CD4-positive, alpha-beta T cell treated with Interleukin-2 at 100 ng/mL for 4 hours (primary cell): Measurements from ENCODE around the gene CELSR2.

Experiments used
- DNase-seq: peaks from one replicate; pipeline ENCODE4 v3.0.0-alpha.2; 2020; ENCODE audit warnings: low spot score

The CELSR2 gene

DNA sequence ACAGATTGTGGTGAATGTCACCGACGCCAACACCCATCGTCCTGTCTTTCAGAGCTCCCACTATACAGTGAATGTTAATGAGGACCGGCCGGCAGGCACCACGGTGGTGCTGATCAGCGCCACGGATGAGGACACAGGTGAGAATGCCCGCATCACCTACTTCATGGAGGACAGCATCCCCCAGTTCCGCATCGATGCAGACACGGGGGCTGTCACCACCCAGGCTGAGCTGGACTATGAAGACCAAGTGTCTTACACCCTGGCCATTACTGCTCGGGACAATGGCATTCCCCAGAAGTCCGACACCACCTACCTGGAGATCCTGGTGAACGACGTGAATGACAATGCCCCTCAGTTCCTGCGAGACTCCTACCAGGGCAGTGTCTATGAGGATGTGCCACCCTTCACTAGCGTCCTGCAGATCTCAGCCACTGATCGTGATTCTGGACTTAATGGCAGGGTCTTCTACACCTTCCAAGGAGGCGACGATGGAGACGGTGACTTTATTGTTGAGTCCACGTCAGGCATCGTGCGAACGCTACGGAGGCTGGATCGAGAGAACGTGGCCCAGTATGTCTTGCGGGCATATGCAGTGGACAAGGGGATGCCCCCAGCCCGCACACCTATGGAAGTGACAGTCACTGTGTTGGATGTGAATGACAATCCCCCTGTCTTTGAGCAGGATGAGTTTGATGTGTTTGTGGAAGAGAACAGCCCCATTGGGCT lies 3.0 kb downstream of the CELSR2 start:
- DNase-seq: no peak

DNA sequence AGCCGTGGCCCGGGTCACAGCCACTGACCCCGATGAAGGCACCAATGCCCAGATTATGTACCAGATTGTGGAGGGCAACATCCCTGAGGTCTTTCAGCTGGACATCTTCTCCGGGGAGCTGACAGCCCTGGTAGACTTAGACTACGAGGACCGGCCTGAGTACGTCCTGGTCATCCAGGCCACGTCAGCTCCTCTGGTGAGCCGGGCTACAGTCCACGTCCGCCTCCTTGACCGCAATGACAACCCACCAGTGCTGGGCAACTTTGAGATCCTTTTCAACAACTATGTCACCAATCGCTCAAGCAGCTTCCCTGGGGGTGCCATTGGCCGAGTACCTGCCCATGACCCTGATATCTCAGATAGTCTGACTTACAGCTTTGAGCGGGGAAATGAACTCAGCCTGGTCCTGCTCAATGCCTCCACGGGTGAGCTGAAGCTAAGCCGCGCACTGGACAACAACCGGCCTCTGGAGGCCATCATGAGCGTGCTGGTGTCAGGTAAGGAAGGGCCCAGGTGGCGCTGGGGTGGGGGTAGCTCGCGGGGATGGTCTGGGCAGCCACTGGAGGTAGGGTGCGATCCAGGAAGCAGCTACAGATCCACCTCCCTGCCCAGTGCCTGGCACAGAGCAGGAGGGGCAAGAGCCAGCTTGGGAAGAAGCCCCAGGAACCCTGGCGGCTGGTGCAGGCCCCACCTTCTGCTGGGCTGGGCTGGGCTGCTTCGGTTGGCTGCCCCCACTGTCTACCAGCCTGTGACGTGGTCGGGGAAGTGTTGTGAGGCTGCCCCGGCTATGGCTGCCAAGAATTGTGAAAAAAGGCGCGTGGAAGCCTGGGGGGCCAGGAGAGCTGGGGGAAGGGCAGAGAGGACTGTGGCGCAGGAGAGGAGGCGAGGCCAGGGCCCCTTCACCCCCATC lies 3.8 kb downstream of the CELSR2 start:
- DNase-seq: no peak

DNA sequence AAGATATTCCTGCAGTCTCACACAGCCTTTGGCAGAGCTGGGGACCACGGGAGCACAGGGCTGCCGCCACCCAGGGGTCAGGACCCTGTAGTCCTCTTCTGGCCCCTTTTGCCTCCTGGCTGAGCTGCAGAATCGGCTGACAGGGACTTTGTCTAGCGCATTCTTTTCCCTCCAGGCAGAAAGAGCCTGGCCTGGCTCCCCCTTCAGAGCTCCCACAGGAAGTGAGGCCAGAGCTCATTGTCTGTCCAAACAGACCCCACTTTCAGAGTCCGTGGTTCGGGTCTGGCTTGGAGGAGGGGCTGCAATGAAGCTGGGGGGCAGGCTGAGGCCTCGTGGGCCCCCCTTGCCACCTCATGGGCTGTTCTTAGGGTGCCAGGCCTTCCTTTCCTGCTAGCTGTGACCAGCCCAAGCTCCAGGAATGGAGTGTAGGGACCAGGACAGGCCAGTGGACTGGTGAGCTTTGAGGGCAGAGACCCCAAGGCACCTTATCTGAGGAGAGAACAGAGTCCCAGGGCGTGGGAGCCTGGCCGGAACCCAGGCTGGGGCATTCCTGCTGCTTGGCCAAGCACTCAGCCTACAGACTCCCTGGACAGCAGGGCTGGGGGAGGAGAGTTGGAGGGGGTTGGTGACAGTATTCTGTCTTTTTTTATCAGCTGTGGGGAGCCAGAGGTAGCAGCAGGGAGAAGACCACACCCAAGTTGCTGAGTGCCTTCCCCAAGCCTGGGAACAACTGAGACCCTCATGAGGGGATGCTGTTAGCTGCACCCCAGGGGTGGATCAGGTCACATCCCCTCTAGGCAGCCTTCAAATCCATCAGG lies 4.7 kb downstream of the CELSR2 start:
- DNase-seq: no peak

- no peak for DNase-seq
Observed at GRCh38 chr1:109254621-109255096, 5.3 kb downstream of the CELSR2 start.

GRCh38 chr1:109255097-109255651 lies 5.8 kb downstream of the CELSR2 start:
- DNase-seq: no peak

- DNase-seq: no peak
Observed at GRCh38 chr1:109255678-109256077, 6.3 kb downstream of the CELSR2 start.

DNA sequence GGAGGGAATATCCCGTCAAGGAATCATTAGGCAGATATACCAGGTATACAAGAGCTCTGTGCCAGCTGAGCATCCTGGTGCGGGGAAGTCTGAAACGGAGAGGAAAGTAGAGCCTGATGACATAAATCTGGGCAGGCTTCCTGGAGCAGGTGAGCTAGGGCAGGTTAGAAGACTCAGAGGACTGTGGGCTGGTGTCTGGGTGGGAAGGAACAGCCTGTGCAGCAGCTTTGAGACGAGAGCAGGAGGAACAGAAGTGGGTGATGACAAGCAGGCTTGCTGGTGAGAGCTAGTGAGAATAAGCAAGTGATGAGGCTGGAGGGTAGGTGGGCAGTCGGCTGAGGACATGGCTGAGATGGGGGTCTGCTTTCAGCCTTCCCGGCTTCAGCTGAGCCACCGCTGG lies 6.7 kb downstream of the CELSR2 start:
- DNase-seq: no peak

- DNase-seq: no peak
Observed at GRCh38 chr1:109256971-109257681, 7.8 kb downstream of the CELSR2 start.

- DNase-seq: no peak
Observed at GRCh38 chr1:109257682-109258421, 8.5 kb downstream of the CELSR2 start.

DNA sequence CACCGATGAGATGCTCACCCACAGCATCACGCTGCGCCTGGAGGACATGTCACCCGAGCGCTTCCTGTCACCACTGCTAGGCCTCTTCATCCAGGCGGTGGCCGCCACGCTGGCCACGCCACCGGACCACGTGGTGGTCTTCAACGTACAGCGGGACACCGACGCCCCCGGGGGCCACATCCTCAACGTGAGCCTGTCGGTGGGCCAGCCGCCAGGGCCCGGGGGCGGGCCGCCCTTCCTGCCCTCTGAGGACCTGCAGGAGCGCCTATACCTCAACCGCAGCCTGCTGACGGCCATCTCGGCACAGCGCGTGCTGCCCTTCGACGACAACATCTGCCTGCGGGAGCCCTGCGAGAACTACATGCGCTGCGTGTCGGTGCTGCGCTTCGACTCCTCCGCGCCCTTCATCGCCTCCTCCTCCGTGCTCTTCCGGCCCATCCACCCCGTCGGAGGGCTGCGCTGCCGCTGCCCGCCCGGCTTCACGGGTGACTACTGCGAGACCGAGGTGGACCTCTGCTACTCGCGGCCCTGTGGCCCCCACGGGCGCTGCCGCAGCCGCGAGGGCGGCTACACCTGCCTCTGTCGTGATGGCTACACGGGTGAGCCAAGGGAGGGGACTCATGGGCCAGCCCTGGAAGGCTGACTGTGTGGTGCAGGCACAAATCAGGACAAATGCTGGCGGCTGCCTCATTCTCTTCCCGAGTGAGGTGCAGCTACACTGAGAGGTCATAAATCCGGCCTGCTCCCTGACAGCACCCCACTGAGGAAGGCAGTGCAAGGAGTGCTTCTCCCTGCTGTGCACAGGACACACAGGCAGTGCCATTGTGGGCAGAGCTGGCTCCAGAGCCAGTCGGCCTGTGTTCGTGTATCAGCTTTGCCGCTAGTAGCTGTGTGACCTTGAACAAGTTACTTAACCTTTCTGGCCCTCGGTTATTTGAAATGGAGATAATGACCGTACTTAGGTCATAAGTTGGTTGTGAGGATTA lies 9.4 kb downstream of the CELSR2 start:
- no peak for DNase-seq

- no peak for DNase-seq
Observed at GRCh38 chr1:109259674-109260557, 10.6 kb downstream of the CELSR2 start.

GRCh38 chr1:109261006-109261405 lies 11.7 kb downstream of the CELSR2 start:
- DNase-seq: no peak

DNA sequence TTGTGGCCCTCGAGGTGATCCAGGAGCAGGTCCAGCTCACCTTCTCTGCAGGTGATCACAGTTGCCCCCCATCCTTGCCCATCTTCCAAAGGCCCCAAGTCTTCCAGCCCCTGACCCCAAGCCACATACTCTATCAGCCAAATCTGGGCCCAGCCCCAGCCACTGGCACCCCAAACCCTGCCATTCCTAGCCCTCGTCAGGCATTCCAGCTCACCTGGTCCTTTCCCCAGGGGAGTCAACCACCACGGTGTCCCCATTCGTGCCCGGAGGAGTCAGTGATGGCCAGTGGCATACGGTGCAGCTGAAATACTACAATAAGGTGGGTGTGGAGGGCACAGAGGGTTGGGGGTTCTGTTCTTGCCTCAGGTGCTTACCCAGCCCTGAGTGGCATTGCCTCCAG lies 12.2 kb downstream of the CELSR2 start:
- DNase-seq: no peak

DNA sequence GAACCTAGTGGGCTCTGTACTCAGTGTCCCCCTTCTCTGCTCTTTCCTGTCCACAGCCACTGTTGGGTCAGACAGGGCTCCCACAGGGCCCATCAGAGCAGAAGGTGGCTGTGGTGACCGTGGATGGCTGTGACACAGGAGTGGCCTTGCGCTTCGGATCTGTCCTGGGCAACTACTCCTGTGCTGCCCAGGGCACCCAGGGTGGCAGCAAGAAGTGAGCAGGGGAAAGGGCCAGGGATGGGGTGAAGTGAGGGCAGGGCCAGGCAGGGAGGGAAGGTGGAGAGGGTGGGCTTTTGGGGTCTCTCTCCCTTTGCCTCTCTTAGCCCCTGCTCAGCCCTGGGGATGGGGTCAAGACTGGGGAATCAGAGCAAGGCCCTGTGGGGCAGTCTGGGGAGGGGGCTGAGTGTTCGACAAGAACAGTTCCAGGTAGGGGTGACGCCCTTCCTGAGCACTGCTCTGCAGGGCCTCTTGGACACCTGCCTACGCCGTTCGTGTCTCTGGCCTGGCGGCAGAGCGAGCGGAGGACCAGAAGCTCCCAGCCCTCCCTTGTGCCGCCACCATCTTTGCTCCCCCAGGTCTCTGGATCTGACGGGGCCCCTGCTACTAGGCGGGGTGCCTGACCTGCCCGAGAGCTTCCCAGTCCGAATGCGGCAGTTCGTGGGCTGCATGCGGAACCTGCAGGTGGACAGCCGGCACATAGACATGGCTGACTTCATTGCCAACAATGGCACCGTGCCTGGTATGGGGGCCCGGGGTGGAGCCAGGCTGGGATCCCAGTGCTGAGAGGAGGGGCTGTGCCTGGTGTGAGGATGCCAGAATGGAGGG lies 13.1 kb downstream of the CELSR2 start:
- no peak for DNase-seq

GRCh38 chr1:109263234-109263596 lies 13.9 kb downstream of the CELSR2 start:
- no peak for DNase-seq

GRCh38 chr1:109263597-109264378 lies 14.4 kb downstream of the CELSR2 start:
- DNase-seq: peak; percentile 70

- no peak for DNase-seq
Observed at GRCh38 chr1:109264379-109264755, 15.0 kb downstream of the CELSR2 start.
